A673 (cell line): Measurements from ENCODE around the gene DIP2C.

Experiments
- EZH2 ChIP-seq: fragments of 200-600 bp; sonication (generic); IDR thresholded peaks from 2 replicates; pipeline ENCODE4 v1.6.1; 2017; ENCODE audit warnings: borderline replicate concordance, low read depth, mild to moderate bottlenecking, mixed read lengths, antibody characterized with exemption, low read length; ENCODE audit not compliant: poor library complexity, severe bottlenecking
- TF ChIP-seq, protein P1 (sequence below): fragments of 300-800, 200-600 bp; sonication (generic); conservative IDR thresholded peaks from 2 replicates; pipeline ENCODE4 v1.5.1; 2017; ENCODE audit warnings: low read depth, mild to moderate bottlenecking, antibody characterized with exemption, low read length, moderate library complexity, mixed read lengths

- TF ChIP-seq, protein P1, sequence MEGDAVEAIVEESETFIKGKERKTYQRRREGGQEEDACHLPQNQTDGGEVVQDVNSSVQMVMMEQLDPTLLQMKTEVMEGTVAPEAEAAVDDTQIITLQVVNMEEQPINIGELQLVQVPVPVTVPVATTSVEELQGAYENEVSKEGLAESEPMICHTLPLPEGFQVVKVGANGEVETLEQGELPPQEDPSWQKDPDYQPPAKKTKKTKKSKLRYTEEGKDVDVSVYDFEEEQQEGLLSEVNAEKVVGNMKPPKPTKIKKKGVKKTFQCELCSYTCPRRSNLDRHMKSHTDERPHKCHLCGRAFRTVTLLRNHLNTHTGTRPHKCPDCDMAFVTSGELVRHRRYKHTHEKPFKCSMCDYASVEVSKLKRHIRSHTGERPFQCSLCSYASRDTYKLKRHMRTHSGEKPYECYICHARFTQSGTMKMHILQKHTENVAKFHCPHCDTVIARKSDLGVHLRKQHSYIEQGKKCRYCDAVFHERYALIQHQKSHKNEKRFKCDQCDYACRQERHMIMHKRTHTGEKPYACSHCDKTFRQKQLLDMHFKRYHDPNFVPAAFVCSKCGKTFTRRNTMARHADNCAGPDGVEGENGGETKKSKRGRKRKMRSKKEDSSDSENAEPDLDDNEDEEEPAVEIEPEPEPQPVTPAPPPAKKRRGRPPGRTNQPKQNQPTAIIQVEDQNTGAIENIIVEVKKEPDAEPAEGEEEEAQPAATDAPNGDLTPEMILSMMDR = no peak
- no peak for TF ChIP-seq EZH2
These were observed 378.4 kb downstream of the DIP2C start for GRCh38 chr10:310976-311639.
